Mesenchymal stem cell (in vitro differentiated cells and primary cell): ENCODE results near the gene YEATS2.

Source experiments
- DNase-seq: peaks from one replicate; pipeline ENCODE4 v3.0.0-alpha.2; 2013
- H2AFZ ChIP-seq: one replicate; pipeline ENCODE4 v1.6.1; 2013; ENCODE audit warnings: low read depth, mild to moderate bottlenecking, control low read depth, inconsistent platforms, low read length, moderate library complexity
- H2AK5ac ChIP-seq: 2 replicates; pipeline ENCODE4 v1.6.1; 2013; ENCODE audit warnings: low read length, moderate library complexity, mild to moderate bottlenecking, inconsistent platforms; ENCODE audit not compliant: severe bottlenecking
- H2BK120ac ChIP-seq: one replicate; pipeline ENCODE4 v1.6.1; 2013; ENCODE audit warnings: low read depth, mild to moderate bottlenecking, inconsistent platforms, low read length, moderate library complexity
- H2BK12ac ChIP-seq, 2 experiments: one replicate each; pipeline ENCODE4 v1.6.1; 2013; ENCODE audit warnings: inconsistent platforms in 2 of 2, low read length in 2 of 2, mild to moderate bottlenecking in 2 of 2, moderate library complexity in 2 of 2, control low read depth in 1 of 2
- H2BK15ac ChIP-seq: one replicate; pipeline ENCODE4 v1.6.1; 2013; ENCODE audit warnings: mild to moderate bottlenecking, low read depth, inconsistent platforms; ENCODE audit not compliant: poor library complexity, severe bottlenecking
- H2BK5ac ChIP-seq: 2 replicates; pipeline ENCODE4 v1.6.1; 2013; ENCODE audit warnings: low read depth, mild to moderate bottlenecking, low read length, control low read depth, inconsistent platforms; ENCODE audit not compliant: poor library complexity, severe bottlenecking
- H3K14ac ChIP-seq, 2 experiments: one replicate each; pipeline ENCODE4 v1.6.1; 2013; ENCODE audit warnings: inconsistent platforms in 2 of 2, low read length in 2 of 2, control low read depth in 1 of 2, mild to moderate bottlenecking in 1 of 2, moderate library complexity in 1 of 2
- H3K18ac ChIP-seq, 2 experiments: one replicate each; pipeline ENCODE4 v1.6.1; 2013; ENCODE audit warnings: inconsistent platforms in 2 of 2, low read length in 2 of 2, control low read depth in 1 of 2, low read depth in 1 of 2, mild to moderate bottlenecking in 1 of 2
- H3K23ac ChIP-seq, 2 experiments: one replicate each; pipeline ENCODE4 v1.6.1; 2013; ENCODE audit warnings: inconsistent platforms in 2 of 2, low read length in 2 of 2, mild to moderate bottlenecking in 2 of 2, moderate library complexity in 2 of 2, control low read depth in 1 of 2
- H3K27ac ChIP-seq: 2 replicates; pipeline ENCODE4 v1.5.1; 2013; ENCODE audit warnings: mild to moderate bottlenecking, moderate library complexity, low read length, control low read depth, inconsistent platforms; ENCODE audit not compliant: poor library complexity, severe bottlenecking
- H3K27me3 ChIP-seq, 2 experiments: 2 replicates each; pipeline versions ENCODE4 v1.6.1 to v1.7.0; 2013; ENCODE audit warnings: low read length in 2 of 2, mild to moderate bottlenecking in 2 of 2, moderate library complexity in 2 of 2, control low read depth in 1 of 2, inconsistent platforms in 1 of 2; ENCODE audit not compliant: control insufficient read depth in 1 of 2, insufficient read depth in 1 of 2
- H3K36me3 ChIP-seq, 2 experiments: 2 replicates each; pipeline versions ENCODE4 v1.6.1 to v1.7.0; 2013; ENCODE audit warnings: low read length in 2 of 2, control low read depth in 1 of 2, inconsistent platforms in 1 of 2, low read depth in 1 of 2, mild to moderate bottlenecking in 1 of 2; ENCODE audit not compliant: insufficient read depth in 2 of 2, control insufficient read depth in 1 of 2
- H3K4ac ChIP-seq, 2 experiments: one replicate each; pipeline ENCODE4 v1.6.1; 2013; ENCODE audit warnings: inconsistent platforms in 2 of 2, low read length in 2 of 2, mild to moderate bottlenecking in 2 of 2, moderate library complexity in 2 of 2, control low read depth in 1 of 2, low read depth in 1 of 2
- H3K4me1 ChIP-seq: 2 replicates; pipeline ENCODE4 v1.6.1; 2013; ENCODE audit warnings: low read depth, low read length, control low read depth; ENCODE audit not compliant: control insufficient read depth, insufficient read depth
- H3K4me2 ChIP-seq: 2 replicates; pipeline ENCODE4 v1.6.1; 2013; ENCODE audit warnings: low read length, mild to moderate bottlenecking, inconsistent platforms; ENCODE audit not compliant: poor library complexity, severe bottlenecking
- H3K4me3 ChIP-seq, 2 experiments: 2 replicates each; pipeline versions ENCODE4 v1.5.1 to v1.7.0; 2013; ENCODE audit warnings: low read length in 2 of 2, mild to moderate bottlenecking in 2 of 2, control low read depth in 1 of 2, low read depth in 1 of 2; ENCODE audit not compliant: insufficient read depth in 1 of 2
- H3K79me1 ChIP-seq: replicated peaks from 2 replicates; pipeline ENCODE4 v1.6.1; 2013; ENCODE audit warnings: mild to moderate bottlenecking, control low read depth, low read length, inconsistent platforms; ENCODE audit not compliant: poor library complexity, severe bottlenecking
- H3K9ac ChIP-seq: 2 replicates; pipeline ENCODE4 v1.7.0; 2013; ENCODE audit warnings: mild to moderate bottlenecking, low read length, moderate library complexity
- H3K9me3 ChIP-seq: 2 replicates; pipeline ENCODE4 v1.7.0; 2013; ENCODE audit warnings: mild to moderate bottlenecking, low read length; ENCODE audit not compliant: control insufficient read depth
- H4K8ac ChIP-seq: one replicate; pipeline ENCODE4 v1.6.1; 2013; ENCODE audit warnings: inconsistent platforms, mild to moderate bottlenecking, low read length, moderate library complexity
- H4K91ac ChIP-seq: one replicate; pipeline ENCODE4 v1.6.1; 2013; ENCODE audit warnings: mild to moderate bottlenecking, low read length, inconsistent platforms
- WGBS: methylation state at CpG from one replicate; pipeline ENCODE4 v1.1.7; 2013; ENCODE audit warnings: mixed read lengths; 5-methylcytosine and 5-hydroxymethylcytosine counted together

YEATS2 gene

GRCh38 chr3:183808355-183808754 lies 110.8 kb downstream of the YEATS2 start:
- Histone ChIP-seq H2BK120ac (no peak overlapping the region), H3K27me3 (no peaks in the 10 kb centered on the region), H3K4ac (no peak overlapping the region), H4K91ac (no peak overlapping the region), H2AFZ (no peak overlapping the region), H3K4me2 (no peak overlapping the region), H3K36me3 (peaks cover 68 to 93% of the 10 kb centered on the region in 2 experiments), H2BK12ac (no peak overlapping the region), H2AK5ac (no peak overlapping the region), H3K9ac (no peak overlapping the region), H2BK15ac (no peak overlapping the region), H3K79me1 (peaks cover 18% of the 10 kb centered on the region), H3K4me1 (no peaks in the 10 kb centered on the region), H4K8ac (no peak overlapping the region), H3K14ac (no peak overlapping the region), H2BK5ac (no peak overlapping the region), H3K9me3 (no peaks in the 10 kb centered on the region), H3K18ac (no peak overlapping the region), H3K4me3 (no peak overlapping the region), H3K27ac (no peak overlapping the region), H3K23ac (no peak overlapping the region)
- WGBS: 98% methylated on average over 11 of the region's 11 CpGs
- DNase-seq: no peak

GRCh38 chr3:183809270-183809669 lies 111.7 kb downstream of the YEATS2 start:
- Histone ChIP-seq H3K36me3 (peaks cover 64 to 84% of the 10 kb centered on the region in 2 experiments), H3K27me3 (no peaks in the 10 kb centered on the region), H3K14ac (no peak overlapping the region), H2BK15ac (no peak overlapping the region), H3K23ac (no peak overlapping the region), H2AK5ac (no peak overlapping the region), H3K18ac (no peak overlapping the region), H3K4me1 (no peaks in the 10 kb centered on the region), H3K9ac (no peak overlapping the region), H4K91ac (no peak overlapping the region), H3K4me3 (no peak overlapping the region), H3K4ac (no peak overlapping the region), H3K79me1 (peaks cover 16% of the 10 kb centered on the region), H2AFZ (no peak overlapping the region), H3K27ac (no peak overlapping the region), H2BK120ac (no peak overlapping the region), H3K9me3 (no peaks in the 10 kb centered on the region), H3K4me2 (no peak overlapping the region), H2BK5ac (no peak overlapping the region), H4K8ac (no peak overlapping the region), H2BK12ac (no peak overlapping the region)
- 94% methylated on average over 5 of the region's 5 CpGs for WGBS
- DNase-seq: no peak

DNA sequence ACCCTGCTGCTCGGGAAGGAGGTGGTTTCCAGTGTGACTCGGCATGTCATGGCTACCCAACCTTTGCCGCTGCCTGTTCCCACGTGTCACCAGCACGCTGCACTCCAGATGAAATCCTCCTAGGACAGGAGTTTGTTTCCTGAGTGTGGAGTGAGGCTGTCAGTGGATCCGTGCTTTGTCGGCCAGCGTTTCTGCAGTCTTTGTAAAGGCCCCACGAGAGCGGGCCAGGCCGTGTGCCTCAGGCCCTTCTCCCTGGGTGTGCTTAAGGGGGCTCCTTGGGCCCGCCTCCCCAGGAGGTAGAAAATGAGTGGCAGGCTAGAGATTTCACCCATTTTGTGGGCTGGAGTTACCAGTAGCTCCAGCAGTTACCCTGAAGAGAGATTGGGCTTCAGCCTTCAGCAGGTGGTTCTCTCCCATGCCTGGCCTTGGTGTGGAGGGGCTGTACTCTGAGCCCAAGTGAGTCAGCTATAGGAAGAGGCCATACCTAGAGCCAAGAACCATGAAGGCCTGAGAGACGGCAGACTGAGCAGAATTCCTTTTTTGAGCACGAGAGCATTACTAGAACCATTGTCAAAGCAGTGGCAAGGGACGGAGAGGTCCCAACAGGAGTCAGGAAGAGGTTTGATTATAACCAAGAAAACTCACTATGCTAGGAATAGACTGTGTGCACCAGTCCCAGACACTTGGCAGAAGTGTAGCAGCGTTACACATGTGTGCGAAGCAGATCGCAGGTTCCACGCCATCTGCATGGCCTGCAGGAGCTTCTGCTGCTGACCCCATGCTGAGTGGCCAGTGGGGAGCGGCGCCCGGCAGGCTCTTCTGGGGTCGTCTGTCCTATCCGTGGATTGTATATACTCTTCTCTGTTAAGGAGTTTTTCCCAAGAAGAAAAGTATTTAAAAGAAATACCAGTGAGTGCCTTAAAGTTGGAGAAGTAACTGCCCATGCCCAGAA lies 113.3 kb downstream of the YEATS2 start:
- Histone ChIP-seq H3K27ac (no peak overlapping the region), H3K23ac (no peak overlapping the region), H3K4me2 (no peak overlapping the region), H3K79me1 (peaks cover 15% of the 10 kb centered on the region), H2AFZ (no peak overlapping the region), H3K4me3 (no peak overlapping the region), H3K4me1 (peaks cover 4% of the 10 kb centered on the region), H2BK12ac (no peak overlapping the region), H3K36me3 (peaks cover 59 to 69% of the 10 kb centered on the region in 2 experiments), H3K27me3 (no peaks in the 10 kb centered on the region), H3K14ac (no peak overlapping the region), H4K8ac (no peak overlapping the region), H2BK120ac (no peak overlapping the region), H3K4ac (no peak overlapping the region), H2AK5ac (no peak overlapping the region), H4K91ac (no peak overlapping the region), H2BK15ac (no peak overlapping the region), H3K18ac (no peak overlapping the region), H2BK5ac (no peak overlapping the region), H3K9me3 (no peaks in the 10 kb centered on the region), H3K9ac (no peak overlapping the region)
- 96% methylated on average over 24 of the region's 24 CpGs for WGBS
- no peak for DNase-seq

GRCh38 chr3:183811638-183812037 lies 114.0 kb downstream of the YEATS2 start:
- WGBS: 91% methylated on average over 11 of the region's 11 CpGs
- peaks cover 14% of the 10 kb centered on the region for H3K79me1 ChIP-seq
- H2AFZ ChIP-seq: no peak overlapping the region
- no peak overlapping the region for H4K91ac ChIP-seq
- DNase-seq: no peak
- H4K8ac ChIP-seq: no peak overlapping the region
- H2AK5ac ChIP-seq: no peak overlapping the region
- no peak overlapping the region for H2BK12ac ChIP-seq
- H3K4me2 ChIP-seq: no peak overlapping the region
- H3K4me1 ChIP-seq: peaks cover 4% of the 10 kb centered on the region
- H3K18ac ChIP-seq: no peak overlapping the region
- H3K27me3 ChIP-seq: no peaks in the 10 kb centered on the region
- no peak overlapping the region for H3K4me3 ChIP-seq
- H3K23ac ChIP-seq: no peak overlapping the region
- no peak overlapping the region for H2BK15ac ChIP-seq
- H3K4ac ChIP-seq: no peak overlapping the region
- peaks cover 62% of the 10 kb centered on the region in 2 experiments for H3K36me3 ChIP-seq
- H2BK5ac ChIP-seq: no peak overlapping the region
- H3K9ac ChIP-seq: no peak overlapping the region
- H3K14ac ChIP-seq: no peak overlapping the region
- H3K9me3 ChIP-seq: no peaks in the 10 kb centered on the region
- no peak overlapping the region for H3K27ac ChIP-seq
- no peak overlapping the region for H2BK120ac ChIP-seq
